HepG2 (cell line): ENCODE data around the gene AGBL1.

Source experiments
- ZFYVE20 ChIP-seq: sonication (generic); formaldehyde crosslinking; IDR thresholded peaks from 2 replicates; pipeline ENCODE4 v1.8.0; 2023; ENCODE audit warnings: low read depth, mild to moderate bottlenecking, moderate library complexity, missing genetic modification reagents, borderline replicate concordance
- ZNF138 ChIP-seq: sonication (generic); formaldehyde crosslinking; IDR thresholded peaks from 2 replicates; pipeline ENCODE4 v1.5.0; 2020; ENCODE audit warnings: mild to moderate bottlenecking, low read depth, missing genetic modification reagents

DNA sequence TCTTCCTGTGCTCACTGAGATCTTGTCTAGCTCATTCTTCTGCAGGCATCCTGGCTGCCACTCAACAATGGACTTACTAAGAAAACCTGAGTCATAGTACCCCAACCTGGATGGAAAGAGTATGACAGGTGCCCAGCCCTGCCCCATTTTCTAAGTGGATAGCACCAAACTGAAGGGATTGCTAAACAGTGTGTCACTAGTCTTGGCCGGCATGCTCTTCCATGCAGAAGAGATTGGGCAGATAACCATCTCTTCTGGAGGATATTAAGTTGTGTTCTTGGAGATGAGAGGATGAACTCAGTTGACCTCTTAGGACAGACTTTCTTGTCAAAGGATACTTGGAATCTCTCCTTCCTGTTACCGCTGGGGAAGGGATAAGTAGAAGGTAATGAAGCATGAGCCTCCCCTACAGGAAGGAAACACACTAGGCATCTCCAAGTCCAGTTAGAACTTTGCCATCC is 797.5 kb downstream of the AGBL1 start:
- TF ChIP-seq ZFYVE20 (CRISPR knock-in tag) (no peak), ZNF138 (CRISPR knock-in tag) (no peak)
